ENCODE data around the gene MYH4. TPM values are rescaled to one million over a fixed set of nuclear protein-coding genes. Genes with fewer than 3 reads are reported as not detected.

MYH4 gene
- total and polyA plus RNA-seq, 3 donors from 2014 or later: 0.08 to 0.39 (median 0.31) TPM

GRCh38 chr17:10513299-10514067 is 44.1 kb upstream of the MYH4 start:
- Histone ChIP-seq H3K4me1 (no peaks in the 10 kb centered on the region), H3K27me3 (no peaks in the 10 kb centered on the region), H3K9me3 (no peaks in the 10 kb centered on the region), H3K36me3 (ENCODE audit: low read depth, missing control alignments) (no peaks in the 10 kb centered on the region), H3K4me3 (no peak overlapping the region), H3K27ac (no peak overlapping the region)
- no peak for DNase-seq
- WGBS, 2 donors: 72 to 77% methylated on average over 6 of the region's 6 CpGs
- intact Hi-C loops (cut with DNase I; ENCODE audit: low total_unique reads): no loop called here
- TF ChIP-seq POLR2A (IDR thresholded peaks at IDR 0.05) (no peak), CTCF (IDR thresholded peaks at IDR 0.05) (no peak)

- H3K4me1 ChIP-seq: no peaks in the 10 kb centered on the region
- H3K27ac ChIP-seq: no peak overlapping the region
- H3K4me3 ChIP-seq: no peak overlapping the region
- no peaks in the 10 kb centered on the region for H3K27me3 ChIP-seq
- intact Hi-C loops (cut with DNase I; ENCODE audit: low total_unique reads): no loop called here
- no peak for TF ChIP-seq CTCF (IDR thresholded peaks at IDR 0.05)
- no peaks in the 10 kb centered on the region for H3K9me3 ChIP-seq
- DNase-seq: no peak
- H3K36me3 ChIP-seq (ENCODE audit: low read depth, missing control alignments): no peaks in the 10 kb centered on the region
- 76 to 85% methylated on average over 2 of the region's 2 CpGs for WGBS, 2 donors
These were observed 43.5 kb upstream of the MYH4 start for GRCh38 chr17:10512856-10513255.

- Histone ChIP-seq H3K4me3 (no peak overlapping the region), H3K36me3 (ENCODE audit: low read depth, missing control alignments) (no peaks in the 10 kb centered on the region), H3K27me3 (no peaks in the 10 kb centered on the region), H3K4me1 (no peaks in the 10 kb centered on the region), H3K9me3 (no peaks in the 10 kb centered on the region), H3K27ac (no peak overlapping the region)
- intact Hi-C loops (cut with DNase I; ENCODE audit: low total_unique reads): no loop called here
- 80 to 83% methylated on average over 3 of the region's 3 CpGs for WGBS, 2 donors
- no peak for DNase-seq
- TF ChIP-seq CTCF (IDR thresholded peaks at IDR 0.05) (no peak), POLR2A (IDR thresholded peaks at IDR 0.05) (no peak)
These were observed 30.6 kb upstream of the MYH4 start for GRCh38 chr17:10499950-10500349.

GRCh38 chr17:10492004-10492403 is 22.6 kb upstream of the MYH4 start:
- intact Hi-C loops (cut with DNase I; ENCODE audit: low total_unique reads): no loop called here
- Histone ChIP-seq H3K4me3 (no peak overlapping the region), H3K4me1 (no peaks in the 10 kb centered on the region), H3K27ac (no peak overlapping the region), H3K27me3 (no peaks in the 10 kb centered on the region), H3K36me3 (ENCODE audit: low read depth, missing control alignments) (no peaks in the 10 kb centered on the region), H3K9me3 (peaks cover 4% of the 10 kb centered on the region)
- 96 to 100% methylated on average over 2 of the region's 2 CpGs for WGBS, 2 donors
- DNase-seq: no peak
- TF ChIP-seq POLR2A (IDR thresholded peaks at IDR 0.05): no peak

- Histone ChIP-seq H3K27ac (no peak overlapping the region), H3K27me3 (no peaks in the 10 kb centered on the region), H3K9me3 (no peaks in the 10 kb centered on the region), H3K4me1 (no peaks in the 10 kb centered on the region), H3K36me3 (ENCODE audit: low read depth, missing control alignments) (no peaks in the 10 kb centered on the region), H3K4me3 (no peak overlapping the region)
- no peak for DNase-seq
- intact Hi-C loops (cut with DNase I; ENCODE audit: low total_unique reads): no loop called here
- 50 to 85% methylated on average over 1 of the region's 1 CpG for WGBS, 2 donors
- TF ChIP-seq CTCF (IDR thresholded peaks at IDR 0.05) (no peak), POLR2A (IDR thresholded peaks at IDR 0.05) (no peak)
These were observed 12.9 kb upstream of the MYH4 start for GRCh38 chr17:10482252-10482651.
